Liver (tissue), 3 donors: Measurements from ENCODE around the gene FAM234B.

Source experiments
- CTCF ChIP-seq: fragments of 150-350 bp; IDR thresholded peaks from 2 replicates; pipeline ENCODE4 v1.5.1; 2017; ENCODE audit warnings: improper control_type of control experiment, low read depth, low read length; ENCODE audit not compliant: missing input control
- FOXA2 ChIP-seq: IDR thresholded peaks from 2 replicates; pipeline ENCODE4 v1.6.1; 2016; ENCODE audit warnings: antibody characterized with exemption
- GABPA ChIP-seq, 2 donors: IDR thresholded peaks in 1 of 2; conservative IDR thresholded peaks in 1 of 2; 2 replicates each; pipeline ENCODE4 v1.6.1; 2016; ENCODE audit warnings: antibody characterized with exemption in 2 of 2, mild to moderate bottlenecking in 1 of 2, moderate library complexity in 1 of 2
- JUND ChIP-seq, 2 donors: IDR thresholded peaks; 2 replicates each; pipeline ENCODE4 v1.6.1; 2016; ENCODE audit warnings: antibody characterized with exemption in 2 of 2
- RAD21 ChIP-seq, 2 donors: IDR thresholded peaks; 2 replicates each; pipeline ENCODE4 v1.6.1; 2016; ENCODE audit warnings: antibody characterized with exemption in 2 of 2, mild to moderate bottlenecking in 2 of 2
- TAF1 ChIP-seq: conservative IDR thresholded peaks from 2 replicates; pipeline ENCODE4 v1.6.1; 2016; ENCODE audit warnings: antibody characterized with exemption, mild to moderate bottlenecking
- donor health status: healthy.
- donor health status: healthy.

- TF ChIP-seq GABPA (IDR thresholded peaks at IDR 0.05 in 1 of 2, conservative IDR thresholded peaks at IDR 0.05 in 1 of 2) (no peak), FOXA2 (no peak), CTCF (no peak), RAD21 (IDR thresholded peaks at IDR 0.05) (no peak), JUND (IDR thresholded peaks at IDR 0.05) (no peak), TAF1 (no peak)
Measured at GRCh38 chr12:13066014-13066413, 21.8 kb downstream of the FAM234B start.
